PC-3 (cell line): ENCODE measurements around the gene TMEM114.

ENCODE experiments used
- CTCF ChIP-seq: fragments of 300-600 bp; sonication (generic); conservative IDR thresholded peaks from 2 replicates; pipeline ENCODE4 v1.5.1; 2017; ENCODE audit warnings: antibody characterized with exemption, low read depth, mild to moderate bottlenecking, low read length
- EZH2phosphoT487 ChIP-seq: fragments of 300-600 bp; sonication (generic); IDR thresholded peaks from 2 replicates; pipeline ENCODE4 v1.6.1; 2018; ENCODE audit warnings: mild to moderate bottlenecking, antibody characterized with exemption, low read length, borderline replicate concordance

GRCh38 chr16:8548166-8548565 lies 42.1 kb downstream of the TMEM114 start:
- TF ChIP-seq CTCF: no peak
- no peak for TF ChIP-seq EZH2phosphoT487
